ENCODE results near the gene LRRC41.
"Not testable (repeated sequence)": the region's sequence is repeated elsewhere in the genome, so short reads cannot be mapped to it uniquely, and the experiment has no call there.

The LRRC41 gene

GRCh38 chr1:46334030-46334384, 30.6 kb upstream of the LRRC41 start:
- TF ChIP-seq CTCF (IDR thresholded peaks at IDR 0.05; ENCODE audit: insufficient read depth, low read depth, low read length, missing control alignments), result no peak
- DNase-seq (ENCODE audit: low read depth), result no peak
- H3K4me3 ChIP-seq (ENCODE audit: low read length), result no peak overlapping the region

- H3K4me3 ChIP-seq (ENCODE audit: low read length), result no peak overlapping the region
- peak; percentile 60 for DNase-seq (ENCODE audit: low read depth)
- peak; percentile 45 for TF ChIP-seq CTCF (IDR thresholded peaks at IDR 0.05; ENCODE audit: insufficient read depth, low read depth, low read length, missing control alignments)
Measured at GRCh38 chr1:46333300-46334029, 30.0 kb upstream of the LRRC41 start.

GRCh38 chr1:46331786-46332540, 28.5 kb upstream of the LRRC41 start:
- DNase-seq (ENCODE audit: low read depth); H3K4me3 ChIP-seq (ENCODE audit: low read length): not testable (repeated sequence)

GRCh38 chr1:46330381-46330780, 27.0 kb upstream of the LRRC41 start:
- not testable (repeated sequence) for DNase-seq (ENCODE audit: low read depth); H3K4me3 ChIP-seq (ENCODE audit: low read length)

- not testable (repeated sequence) for DNase-seq (ENCODE audit: low read depth); H3K4me3 ChIP-seq (ENCODE audit: low read length)
Measured at GRCh38 chr1:46329807-46330206, 26.4 kb upstream of the LRRC41 start.

GRCh38 chr1:46328182-46328581, 24.8 kb upstream of the LRRC41 start:
- not testable (repeated sequence) for H3K4me3 ChIP-seq (ENCODE audit: low read length); DNase-seq (ENCODE audit: low read depth)

GRCh38 chr1:46325285-46326076, 22.1 kb upstream of the LRRC41 start:
- not testable (repeated sequence) for DNase-seq (ENCODE audit: low read depth); H3K4me3 ChIP-seq (ENCODE audit: low read length)

GRCh38 chr1:46322191-46322590, 18.8 kb upstream of the LRRC41 start:
- not testable (repeated sequence) for H3K4me3 ChIP-seq (ENCODE audit: low read length); DNase-seq (ENCODE audit: low read depth)

GRCh38 chr1:46319960-46320914, 16.8 kb upstream of the LRRC41 start:
- H3K4me3 ChIP-seq (ENCODE audit: low read length); DNase-seq (ENCODE audit: low read depth): not testable (repeated sequence)

GRCh38 chr1:46319301-46319700, 15.9 kb upstream of the LRRC41 start:
- H3K4me3 ChIP-seq (ENCODE audit: low read length); DNase-seq (ENCODE audit: low read depth): not testable (repeated sequence)

- H3K4me3 ChIP-seq (ENCODE audit: low read length), result no peak overlapping the region
- DNase-seq (ENCODE audit: low read depth), result no peak
- TF ChIP-seq CTCF (IDR thresholded peaks at IDR 0.05; ENCODE audit: insufficient read depth, low read depth, low read length, missing control alignments), result no peak
Measured at GRCh38 chr1:46317323-46317722, 13.9 kb upstream of the LRRC41 start.

Measured in epithelial cell of esophagus (primary cell).